Astrocyte of the cerebellum (primary cell): Measurements from ENCODE around the gene ZNF366.

Experiments used
- DNase-seq: peaks from one replicate; pipeline ENCODE4 v3.0.0-alpha.2; 2011; ENCODE audit warnings: low read depth
- H3K4me3 ChIP-seq: 2 replicates; pipeline ENCODE4 v1.5.1; 2011; ENCODE audit warnings: mild to moderate bottlenecking, low read depth, low read length, moderate library complexity
- CTCF ChIP-seq: IDR thresholded peaks from 2 replicates; pipeline ENCODE4 v1.5.1; 2012; ENCODE audit warnings: low read length, low read depth, moderate library complexity, mild to moderate bottlenecking; ENCODE audit errors: missing control alignments
- in situ Hi-C: cut with HindIII; loops from 2 replicates; pipeline ENCODE4 v1.10.0; 2017; ENCODE audit warnings: low sequenced_read_pairs

Gene ZNF366

GRCh38 chr5:72402959-72403628 is 104.1 kb downstream of the ZNF366 start:
- in situ Hi-C loops: no loop called here
- DNase-seq: no peak
- TF ChIP-seq CTCF: peak; percentile 39

DNA sequence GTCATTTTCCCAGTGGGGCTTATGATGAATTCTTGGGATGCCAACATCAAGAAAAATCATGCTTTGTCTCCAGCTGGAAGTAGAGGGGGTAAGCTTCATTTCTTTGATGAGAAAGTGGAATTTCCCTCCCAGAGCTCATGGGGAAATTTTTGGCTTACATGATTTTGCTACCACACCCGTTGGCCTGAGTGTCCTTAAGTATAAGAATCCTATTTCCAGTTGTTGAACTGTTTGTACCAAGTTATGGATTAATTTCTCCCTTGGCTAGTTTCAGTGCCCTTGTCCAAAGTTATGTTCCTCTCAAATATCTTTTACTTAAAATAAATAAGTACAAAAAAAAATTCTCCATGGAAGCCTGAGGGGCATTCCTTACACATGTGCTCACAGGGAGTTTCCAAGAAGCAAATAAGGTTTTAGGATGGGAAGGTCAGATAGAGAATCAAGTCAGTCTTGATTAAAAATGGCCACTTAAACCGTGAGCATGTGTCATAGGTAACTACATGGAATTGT is 104.8 kb downstream of the ZNF366 start:
- no peak for TF ChIP-seq CTCF
- in situ Hi-C loops: no loop called here
- DNase-seq: no peak
- H3K4me3 ChIP-seq: no peak overlapping the region

More at GRCh38 chr5:72402959-72403628, 104.1 kb downstream of the ZNF366 start:
- H3K4me3 ChIP-seq: no peak overlapping the region

DNA sequence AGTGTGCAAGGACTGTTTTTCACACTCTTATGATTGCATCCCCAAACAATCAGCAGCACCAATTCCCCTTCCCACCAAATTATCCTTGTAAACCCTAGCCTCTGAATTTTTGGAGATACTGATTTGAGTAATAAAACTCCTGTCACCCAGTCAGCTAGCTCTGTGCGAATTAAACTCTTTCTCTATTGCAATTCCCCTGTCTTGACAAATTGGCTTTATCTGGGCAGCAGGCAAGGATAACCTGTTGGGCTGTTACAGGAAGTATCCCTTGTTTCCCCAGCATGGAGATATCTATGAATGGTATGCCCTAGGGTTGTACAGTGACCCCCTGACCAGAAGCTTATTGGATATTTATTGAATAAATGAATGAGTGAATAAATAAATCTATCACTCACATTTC is 106.3 kb downstream of the ZNF366 start:
- in situ Hi-C loops: no loop called here
- no peak for TF ChIP-seq CTCF
- H3K4me3 ChIP-seq: no peak overlapping the region
- DNase-seq: no peak

GRCh38 chr5:72397836-72398235 is 109.4 kb downstream of the ZNF366 start:
- in situ Hi-C loops: loop anchor here (5.0 kb wide), 1 partner anchor 34 kb away; no protein-coding TSS in a partner anchor
- no peak for DNase-seq
- no peak overlapping the region for H3K4me3 ChIP-seq
- TF ChIP-seq CTCF: no peak

- no peak for DNase-seq
- in situ Hi-C loops: loop anchor here (5.0 kb wide), 1 partner anchor 38 kb away; no protein-coding TSS in a partner anchor
These were observed 112.5 kb downstream of the ZNF366 start for GRCh38 chr5:72394688-72395087.

GRCh38 chr5:72393052-72393451 is 114.2 kb downstream of the ZNF366 start:
- in situ Hi-C loops: no loop called here
- no peak for TF ChIP-seq CTCF
- no peak for DNase-seq
- H3K4me3 ChIP-seq: no peak overlapping the region

More at GRCh38 chr5:72394688-72395087, 112.5 kb downstream of the ZNF366 start:
- H3K4me3 ChIP-seq: no peak overlapping the region
- peak; percentile 19 for TF ChIP-seq CTCF
